Measurements from ENCODE around the gene ADAM22.

Gene ADAM22

GRCh38 chr7:88089561-88089960, 155.5 kb downstream of the ADAM22 start:
- Histone ChIP-seq H3K4me1 (ENCODE audit: low read length) (no peaks in the 10 kb centered on the region), H2AFZ (ENCODE audit: low read depth, low read length) (no peak overlapping the region)

GRCh38 chr7:88090240-88090639, 156.2 kb downstream of the ADAM22 start:
- Histone ChIP-seq H3K4me3 (ENCODE audit: low read length) (no peak overlapping the region), H2AFZ (ENCODE audit: low read depth, low read length) (no peak overlapping the region), H3K4me2 (ENCODE audit: low read length) (no peak overlapping the region)

More at GRCh38 chr7:88089561-88089960, 155.5 kb downstream of the ADAM22 start:
- no peak overlapping the region for H3K9ac ChIP-seq (ENCODE audit: low read length)
- no peak overlapping the region for H3K4me3 ChIP-seq (ENCODE audit: low read length)
- H3K36me3 ChIP-seq (replicated peaks; ENCODE audit: low read depth, low read length): no peaks in the 10 kb centered on the region
- H4K20me1 ChIP-seq (ENCODE audit: insufficient read depth, low read length): no peaks in the 10 kb centered on the region
- H3K27ac ChIP-seq (ENCODE audit: low read length): no peak overlapping the region
- no peak overlapping the region for H3K4me2 ChIP-seq (ENCODE audit: low read length)
- no peaks in the 10 kb centered on the region for H3K27me3 ChIP-seq (ENCODE audit: low read depth, low read length)
- no peaks in the 10 kb centered on the region for H3K79me2 ChIP-seq (ENCODE audit: low read length)
- TF ChIP-seq CTCF (IDR thresholded peaks at IDR 0.05; ENCODE audit: low read depth, low read length) (no peak), EZH2phosphoT487 (IDR thresholded peaks at IDR 0.05; ENCODE audit: low read depth) (no peak)
- no peaks in the 10 kb centered on the region for H3K9me3 ChIP-seq (ENCODE audit: insufficient read depth, low read length)

GRCh38 chr7:88090671-88091070, 156.6 kb downstream of the ADAM22 start:
- H3K4me1 ChIP-seq (ENCODE audit: low read length): no peaks in the 10 kb centered on the region
- no peak overlapping the region for H3K9ac ChIP-seq (ENCODE audit: low read length)
- TF ChIP-seq CTCF (IDR thresholded peaks at IDR 0.05; ENCODE audit: low read depth, low read length) (no peak), EZH2phosphoT487 (IDR thresholded peaks at IDR 0.05; ENCODE audit: low read depth) (no peak)
- H3K27ac ChIP-seq (ENCODE audit: low read length): no peak overlapping the region
- H3K79me2 ChIP-seq (ENCODE audit: low read length): no peaks in the 10 kb centered on the region
- H3K36me3 ChIP-seq (replicated peaks; ENCODE audit: low read depth, low read length): no peaks in the 10 kb centered on the region
- H3K9me3 ChIP-seq (ENCODE audit: insufficient read depth, low read length): no peaks in the 10 kb centered on the region
- no peak overlapping the region for H3K4me2 ChIP-seq (ENCODE audit: low read length)
- no peak overlapping the region for H3K4me3 ChIP-seq (ENCODE audit: low read length)
- no peaks in the 10 kb centered on the region for H3K27me3 ChIP-seq (ENCODE audit: low read depth, low read length)
- H2AFZ ChIP-seq (ENCODE audit: low read depth, low read length): no peak overlapping the region
- H4K20me1 ChIP-seq (ENCODE audit: insufficient read depth, low read length): no peaks in the 10 kb centered on the region

More at GRCh38 chr7:88090240-88090639, 156.2 kb downstream of the ADAM22 start:
- H4K20me1 ChIP-seq (ENCODE audit: insufficient read depth, low read length): no peaks in the 10 kb centered on the region
- no peaks in the 10 kb centered on the region for H3K4me1 ChIP-seq (ENCODE audit: low read length)
- TF ChIP-seq CTCF (IDR thresholded peaks at IDR 0.05; ENCODE audit: low read depth, low read length) (no peak), EZH2phosphoT487 (IDR thresholded peaks at IDR 0.05; ENCODE audit: low read depth) (no peak)
- no peak overlapping the region for H3K27ac ChIP-seq (ENCODE audit: low read length)
- H3K9me3 ChIP-seq (ENCODE audit: insufficient read depth, low read length): no peaks in the 10 kb centered on the region
- H3K27me3 ChIP-seq (ENCODE audit: low read depth, low read length): no peaks in the 10 kb centered on the region
- no peaks in the 10 kb centered on the region for H3K79me2 ChIP-seq (ENCODE audit: low read length)
- H3K9ac ChIP-seq (ENCODE audit: low read length): no peak overlapping the region
- no peaks in the 10 kb centered on the region for H3K36me3 ChIP-seq (replicated peaks; ENCODE audit: low read depth, low read length)

- no peak overlapping the region for H3K4me3 ChIP-seq (ENCODE audit: low read length)
- no peaks in the 10 kb centered on the region for H3K36me3 ChIP-seq (replicated peaks; ENCODE audit: low read depth, low read length)
- H3K4me1 ChIP-seq (ENCODE audit: low read length): no peaks in the 10 kb centered on the region
- H3K27me3 ChIP-seq (ENCODE audit: low read depth, low read length): no peaks in the 10 kb centered on the region
- no peaks in the 10 kb centered on the region for H3K79me2 ChIP-seq (ENCODE audit: low read length)
- no peak overlapping the region for H3K4me2 ChIP-seq (ENCODE audit: low read length)
- H3K27ac ChIP-seq (ENCODE audit: low read length): no peak overlapping the region
- H3K9me3 ChIP-seq (ENCODE audit: insufficient read depth, low read length): no peaks in the 10 kb centered on the region
- H3K9ac ChIP-seq (ENCODE audit: low read length): no peak overlapping the region
- H2AFZ ChIP-seq (ENCODE audit: low read depth, low read length): no peak overlapping the region
- no peaks in the 10 kb centered on the region for H4K20me1 ChIP-seq (ENCODE audit: insufficient read depth, low read length)
- TF ChIP-seq EZH2phosphoT487 (IDR thresholded peaks at IDR 0.05; ENCODE audit: low read depth) (no peak), CTCF (IDR thresholded peaks at IDR 0.05; ENCODE audit: low read depth, low read length) (no peak)
Observed at GRCh38 chr7:88091988-88092675, 158.1 kb downstream of the ADAM22 start.

Measured in OCI-LY3 (cell line).